Esophagus muscularis mucosa (tissue), 3 donors: Measurements from ENCODE around the gene FXYD3.

ENCODE experiments used
- CTCF ChIP-seq, 3 experiments: fragments of 200-600 bp in 2 of 3; fragments of 450-650 bp in 1 of 3; sonication (generic) in 2 of 3; IDR thresholded peaks; one replicate each; pipeline ENCODE4 v1.5.1; 2017 to 2019; ENCODE audit warnings: antibody characterized with exemption in 3 of 3, mild to moderate bottlenecking in 2 of 3, moderate library complexity in 1 of 3
- POLR2A ChIP-seq: fragments of 450-650 bp; IDR thresholded peaks from one replicate; pipeline ENCODE4 v1.6.1; 2017; ENCODE audit warnings: antibody characterized with exemption, moderate library complexity, mild to moderate bottlenecking, low read depth

GRCh38 chr19:35164418-35164817, 48.8 kb downstream of the FXYD3 start:
- TF ChIP-seq POLR2A (no peak), CTCF (IDR thresholded peaks at IDR 0.05) (no peak)
